Testis (tissue), 3 donors: ENCODE measurements around the gene SEL1L3. TPM values are rescaled to one million over a fixed set of nuclear protein-coding genes. Genes with fewer than 3 reads are reported as not detected.

ENCODE experiments used
- DNase-seq: peaks from one replicate; pipeline ENCODE4 v3.0.0-alpha.2; 2019
- H3K27ac ChIP-seq, 2 donors: fragments of 200-600 bp; sonication (generic); one replicate each; pipeline ENCODE4 v1.5.1; 2019
- H3K27me3 ChIP-seq: fragments of 200-600 bp; sonication (generic); one replicate; pipeline ENCODE4 v1.5.1; 2019
- H3K36me3 ChIP-seq: fragments of 200-600 bp; sonication (generic); one replicate; pipeline ENCODE4 v1.5.1; 2017; ENCODE audit warnings: low read depth; ENCODE audit errors: missing control alignments
- H3K4me1 ChIP-seq: fragments of 200-600 bp; sonication (generic); one replicate; pipeline ENCODE4 v1.5.1; 2019
- H3K4me3 ChIP-seq, 2 donors: fragments of 200-600 bp; sonication (generic); one replicate each; pipeline ENCODE4 v1.5.1; 2017 to 2019
- H3K9me3 ChIP-seq: fragments of 200-600 bp; sonication (generic); one replicate; pipeline ENCODE4 v1.5.1; 2017
- POLR2A ChIP-seq: fragments of 450-650 bp; IDR thresholded peaks from one replicate; pipeline ENCODE4 v1.6.1; 2017; ENCODE audit warnings: antibody characterized with exemption, mild to moderate bottlenecking, moderate library complexity
- WGBS, 2 donors: methylation state at CpG; one replicate each; pipeline ENCODE4 v1.1.5; 2018; 5-methylcytosine and 5-hydroxymethylcytosine counted together
- intact Hi-C: fragments of 100-400 bp; cut with DNase I; formaldehyde crosslinking; loops from one replicate; pipeline ENCODE4 v1.15.1; 2023; ENCODE audit warnings: low total_unique reads
- polyA plus RNA-seq: library from polyadenylated mRNA; stranded (reverse); fragments of 350-450 nt; fragmentation: Illumina TruSeq; extraction: RNeasy Lipid Tissue Mini Kit (QIAGEN cat#74804); gene quantifications from one replicate; pipeline ENCODE4 v1.2.3, GENCODE V29; 2014; ENCODE audit warnings: low read depth, low replicate concordance; ENCODE audit not compliant: insufficient read depth
- total RNA-seq, 2 donors: library from RNA; depleted of rRNA; stranded (reverse); fragments of >200 nt; gene quantifications; one replicate each; pipeline ENCODE4 v1.2.3, GENCODE V29; 2016
- TF ChIP-seq, protein P1 (sequence below), 3 experiments: fragments of 450-650 bp in 2 of 3; fragments of 200-600 bp in 1 of 3; sonication (generic) in 1 of 3; IDR thresholded peaks; one replicate each; pipeline ENCODE4 v1.5.1; 2016 to 2019; ENCODE audit warnings: antibody characterized with exemption in 3 of 3, mild to moderate bottlenecking in 2 of 3, moderate library complexity in 1 of 3

SEL1L3 gene
- total and polyA plus RNA-seq, 3 donors from 2014 or later = 5.0 to 15.6 (median 6.9) TPM

DNA sequence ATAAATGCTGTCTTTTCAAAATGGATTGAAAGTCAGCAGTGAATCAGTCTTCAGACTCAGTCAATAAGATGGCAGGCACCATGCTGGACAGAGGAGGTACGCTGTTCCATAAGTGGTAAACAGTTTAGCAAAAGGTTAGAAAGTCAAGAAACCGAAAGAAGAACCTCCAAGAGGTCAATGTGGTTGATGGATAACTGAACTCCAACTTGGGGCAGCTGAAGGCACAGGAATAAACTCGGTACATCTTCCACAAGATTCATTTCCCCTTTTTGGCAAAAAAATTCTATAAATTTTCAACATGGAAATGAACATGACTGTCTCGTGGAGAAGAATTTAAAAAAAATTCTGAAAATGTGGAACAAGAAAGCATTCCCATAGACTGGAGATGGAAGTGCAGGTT, 18.4 kb upstream of the SEL1L3 start:
- intact Hi-C loops = no loop called here
- H3K27ac ChIP-seq = no peak overlapping the region
- no peak for DNase-seq
- no peaks in the 10 kb centered on the region for H3K36me3 ChIP-seq
- 90 to 92% methylated on average over 4 of the region's 4 CpGs for WGBS, 2 donors
- no peak for TF ChIP-seq POLR2A
- TF ChIP-seq, protein P1, sequence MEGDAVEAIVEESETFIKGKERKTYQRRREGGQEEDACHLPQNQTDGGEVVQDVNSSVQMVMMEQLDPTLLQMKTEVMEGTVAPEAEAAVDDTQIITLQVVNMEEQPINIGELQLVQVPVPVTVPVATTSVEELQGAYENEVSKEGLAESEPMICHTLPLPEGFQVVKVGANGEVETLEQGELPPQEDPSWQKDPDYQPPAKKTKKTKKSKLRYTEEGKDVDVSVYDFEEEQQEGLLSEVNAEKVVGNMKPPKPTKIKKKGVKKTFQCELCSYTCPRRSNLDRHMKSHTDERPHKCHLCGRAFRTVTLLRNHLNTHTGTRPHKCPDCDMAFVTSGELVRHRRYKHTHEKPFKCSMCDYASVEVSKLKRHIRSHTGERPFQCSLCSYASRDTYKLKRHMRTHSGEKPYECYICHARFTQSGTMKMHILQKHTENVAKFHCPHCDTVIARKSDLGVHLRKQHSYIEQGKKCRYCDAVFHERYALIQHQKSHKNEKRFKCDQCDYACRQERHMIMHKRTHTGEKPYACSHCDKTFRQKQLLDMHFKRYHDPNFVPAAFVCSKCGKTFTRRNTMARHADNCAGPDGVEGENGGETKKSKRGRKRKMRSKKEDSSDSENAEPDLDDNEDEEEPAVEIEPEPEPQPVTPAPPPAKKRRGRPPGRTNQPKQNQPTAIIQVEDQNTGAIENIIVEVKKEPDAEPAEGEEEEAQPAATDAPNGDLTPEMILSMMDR (IDR thresholded peaks at IDR 0.05) = no peak
- H3K27me3 ChIP-seq = no peaks in the 10 kb centered on the region
- no peak overlapping the region for H3K4me3 ChIP-seq
- H3K9me3 ChIP-seq = no peaks in the 10 kb centered on the region
- no peaks in the 10 kb centered on the region for H3K4me1 ChIP-seq

DNA sequence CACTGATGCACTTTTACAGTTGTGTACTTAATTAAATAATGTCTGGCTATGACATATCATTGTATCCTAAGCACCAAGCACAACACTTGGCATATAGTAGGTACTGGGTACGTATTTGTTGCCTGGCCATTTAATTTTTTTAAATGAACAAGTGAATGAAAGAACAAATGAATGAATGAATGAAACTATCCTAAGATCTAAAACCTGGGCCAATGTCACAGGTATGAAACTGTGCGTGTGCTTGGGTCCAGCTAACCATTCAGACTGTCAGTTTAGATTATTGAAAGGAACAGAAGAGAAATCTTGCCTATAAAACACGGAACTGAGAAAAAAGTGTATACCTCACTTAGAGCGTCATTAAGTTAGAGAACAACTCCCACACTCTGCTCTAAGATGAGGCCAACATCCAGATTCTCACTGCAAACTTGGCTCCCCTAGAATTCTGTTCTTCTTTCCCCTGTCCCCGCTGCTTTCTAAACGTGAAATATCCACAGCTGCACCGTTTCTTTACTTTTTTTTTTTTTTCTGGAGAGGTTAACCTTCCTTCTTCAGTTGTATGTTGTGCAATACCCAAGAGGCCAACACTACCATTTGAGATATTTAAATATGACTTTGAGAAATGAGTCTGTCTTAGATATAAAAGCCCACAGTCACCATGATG, 17.3 kb upstream of the SEL1L3 start:
- H3K36me3 ChIP-seq = no peaks in the 10 kb centered on the region
- no peak overlapping the region for H3K4me3 ChIP-seq
- no peaks in the 10 kb centered on the region for H3K4me1 ChIP-seq
- no peak for DNase-seq
- H3K27me3 ChIP-seq = no peaks in the 10 kb centered on the region
- H3K9me3 ChIP-seq = no peaks in the 10 kb centered on the region
- no peak overlapping the region for H3K27ac ChIP-seq
- WGBS, 2 donors = 57 to 63% methylated on average over 7 of the region's 7 CpGs
- intact Hi-C loops = no loop called here
- TF ChIP-seq, protein P1 (IDR thresholded peaks at IDR 0.05) = no peak

DNA sequence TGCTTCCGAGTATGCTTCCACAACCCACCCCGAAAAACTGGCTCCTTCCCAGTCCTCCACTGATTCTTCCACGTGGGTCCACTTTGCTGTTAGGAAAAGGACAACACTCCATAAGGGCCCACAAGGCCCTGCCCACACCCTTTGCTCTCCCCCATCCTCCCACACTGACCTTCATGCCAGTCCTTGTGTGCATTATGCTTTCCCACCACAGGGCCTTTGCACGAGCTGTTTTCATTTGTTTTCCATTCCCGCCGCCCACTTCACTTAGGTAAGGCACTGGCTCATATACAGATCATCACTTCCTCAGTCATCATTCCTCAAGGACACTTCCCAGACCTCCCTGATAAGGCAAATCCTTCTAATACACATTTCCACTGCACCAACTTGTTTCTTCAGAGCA, 16.8 kb upstream of the SEL1L3 start:
- Histone ChIP-seq H3K36me3 (no peaks in the 10 kb centered on the region), H3K9me3 (no peaks in the 10 kb centered on the region), H3K4me1 (no peaks in the 10 kb centered on the region), H3K4me3 (no peak overlapping the region), H3K27me3 (no peaks in the 10 kb centered on the region), H3K27ac (no peak overlapping the region)
- 82 to 88% methylated on average over 6 of the region's 6 CpGs for WGBS, 2 donors
- DNase-seq = no peak
- TF ChIP-seq, protein P1 (IDR thresholded peaks at IDR 0.05) = no peak
- intact Hi-C loops = no loop called here

DNA sequence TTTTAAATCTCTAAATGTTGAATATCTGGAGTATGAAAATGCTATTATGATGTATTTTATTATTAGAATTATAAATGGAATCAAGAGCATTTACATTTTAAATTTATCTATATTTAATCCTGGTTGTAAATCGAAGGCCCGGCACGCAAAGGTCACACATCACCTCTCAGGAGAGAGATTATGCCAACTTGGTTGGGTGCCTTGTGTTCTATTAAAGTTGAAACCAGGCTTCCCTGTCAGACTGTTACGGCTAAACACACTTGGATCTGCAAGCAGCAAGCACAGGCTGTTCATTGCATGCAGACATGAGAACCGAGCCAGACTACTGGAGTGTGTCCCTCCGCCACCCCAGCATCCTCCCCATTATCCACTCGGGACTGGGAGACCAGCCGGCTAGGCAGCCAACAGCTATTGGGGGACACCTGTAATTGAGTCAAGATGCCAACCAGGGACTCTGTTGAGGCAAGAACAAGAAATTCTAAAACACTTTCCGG, 16.4 kb upstream of the SEL1L3 start:
- no peak for DNase-seq
- H3K27ac ChIP-seq = no peak overlapping the region
- H3K27me3 ChIP-seq = no peaks in the 10 kb centered on the region
- no peak overlapping the region for H3K4me3 ChIP-seq
- no peaks in the 10 kb centered on the region for H3K9me3 ChIP-seq
- WGBS, 2 donors = 71 to 75% methylated on average over 9 of the region's 9 CpGs
- H3K36me3 ChIP-seq = no peaks in the 10 kb centered on the region
- no peaks in the 10 kb centered on the region for H3K4me1 ChIP-seq
- TF ChIP-seq POLR2A = no peak
- TF ChIP-seq, protein P1 (IDR thresholded peaks at IDR 0.05) = no peak
- intact Hi-C loops = no loop called here

DNA sequence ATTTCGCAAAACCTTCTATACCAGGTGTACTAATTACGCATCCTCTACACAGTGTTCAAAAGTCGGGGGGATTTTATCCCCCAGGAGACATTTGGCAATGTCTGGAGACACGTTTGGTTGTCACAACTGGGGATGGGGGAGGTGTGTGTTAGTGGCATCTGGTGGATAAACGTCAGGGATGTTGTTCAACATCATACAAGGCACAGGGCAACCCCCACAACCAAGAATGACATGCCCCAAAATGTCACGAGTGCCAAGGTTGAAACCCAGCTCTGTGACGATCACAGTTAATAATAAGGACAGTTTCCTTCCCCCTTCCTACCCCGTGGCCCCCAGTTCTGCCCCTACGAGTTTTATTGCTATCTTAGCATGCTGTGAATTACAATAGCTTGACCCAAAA, 15.9 kb upstream of the SEL1L3 start:
- Histone ChIP-seq H3K4me3 (no peak overlapping the region), H3K9me3 (no peaks in the 10 kb centered on the region), H3K27me3 (no peaks in the 10 kb centered on the region), H3K4me1 (no peaks in the 10 kb centered on the region), H3K36me3 (no peaks in the 10 kb centered on the region), H3K27ac (no peak overlapping the region)
- DNase-seq = no peak
- intact Hi-C loops = no loop called here
- TF ChIP-seq POLR2A = no peak
- TF ChIP-seq, protein P1 (IDR thresholded peaks at IDR 0.05) = no peak
- 56 to 68% methylated on average over 9 of the region's 9 CpGs for WGBS, 2 donors
